Gastroesophageal sphincter (tissue), 3 donors: ENCODE data around the gene NCBP2.

ENCODE experiments used
- CTCF ChIP-seq, 4 experiments: fragments of 200-600 bp in 2 of 4; fragments of 450-650 bp in 2 of 4; sonication (generic) in 1 of 4; IDR thresholded peaks; one replicate each; pipeline ENCODE4 v1.5.1; 2017 to 2019; ENCODE audit warnings: antibody characterized with exemption in 4 of 4, mild to moderate bottlenecking in 2 of 4, moderate library complexity in 2 of 4
- EP300 ChIP-seq: sonication (generic); formaldehyde crosslinking; IDR thresholded peaks from one replicate; pipeline ENCODE4 v1.6.1; 2017; ENCODE audit warnings: antibody characterized with exemption, mild to moderate bottlenecking
- POLR2A ChIP-seq, 2 donors: fragments of 450-650 bp; IDR thresholded peaks; one replicate each; pipeline ENCODE4 v1.6.1; 2017; ENCODE audit warnings: antibody characterized with exemption in 2 of 2, mild to moderate bottlenecking in 2 of 2, moderate library complexity in 1 of 2
- POLR2AphosphoS5 ChIP-seq: sonication (generic); formaldehyde crosslinking; IDR thresholded peaks from one replicate; pipeline ENCODE4 v1.6.1; 2017; ENCODE audit warnings: antibody characterized with exemption

- TF ChIP-seq POLR2A (IDR thresholded peaks at IDR 0.05) (no peak), CTCF (IDR thresholded peaks at IDR 0.05) (no peak), POLR2AphosphoS5 (no peak), EP300 (no peak)
Observed at GRCh38 chr3:196976941-196977340, 34.6 kb upstream of the NCBP2 start.
